Activated naive CD4-positive, alpha-beta T cell treated with anti-CD3 and anti-CD28 coated beads, Interleukin-2, amount 50 U/mL, for 24 hours (primary cell): ENCODE measurements around the gene PALMD.

Experiments used
- H3K27ac Mint-ChIP-seq: one replicate; pipeline ENCODE4 v1.8.0; 2021; ENCODE audit warnings: mild to moderate bottlenecking, mixed read lengths
- H3K27me3 Mint-ChIP-seq: one replicate; pipeline ENCODE4 v1.8.0; 2021; ENCODE audit warnings: mixed read lengths
- H3K36me3 Mint-ChIP-seq: one replicate; pipeline ENCODE4 v1.8.0; 2021; ENCODE audit warnings: mixed read lengths
- H3K4me1 Mint-ChIP-seq: one replicate; pipeline ENCODE4 v1.8.0; 2021; ENCODE audit warnings: mixed read lengths
- H3K4me3 Mint-ChIP-seq: one replicate; pipeline ENCODE4 v1.8.0; 2021; ENCODE audit warnings: mild to moderate bottlenecking, mixed read lengths
- H3K9me3 Mint-ChIP-seq: one replicate; pipeline ENCODE4 v1.8.0; 2021; ENCODE audit warnings: mixed read lengths

Gene PALMD

GRCh38 chr1:99621340-99621901 lies 24.5 kb upstream of the PALMD start:
- H3K4me1 Mint-ChIP-seq = no peaks in the 10 kb centered on the region
- H3K27ac Mint-ChIP-seq = no peak overlapping the region
- H3K9me3 Mint-ChIP-seq = no peaks in the 10 kb centered on the region
- peaks cover 1% of the 10 kb centered on the region for H3K27me3 Mint-ChIP-seq
- H3K36me3 Mint-ChIP-seq = no peaks in the 10 kb centered on the region
- no peak overlapping the region for H3K4me3 Mint-ChIP-seq

- Mint-ChIP-seq H3K9me3 (no peaks in the 10 kb centered on the region), H3K4me3 (no peak overlapping the region), H3K27me3 (peaks cover 1% of the 10 kb centered on the region), H3K4me1 (no peaks in the 10 kb centered on the region), H3K36me3 (no peaks in the 10 kb centered on the region), H3K27ac (no peak overlapping the region)
These were observed 23.1 kb upstream of the PALMD start for GRCh38 chr1:99622702-99623347.

GRCh38 chr1:99623554-99623953 lies 22.4 kb upstream of the PALMD start:
- H3K4me3 Mint-ChIP-seq = no peak overlapping the region
- H3K36me3 Mint-ChIP-seq = no peaks in the 10 kb centered on the region
- no peaks in the 10 kb centered on the region for H3K9me3 Mint-ChIP-seq
- H3K27me3 Mint-ChIP-seq = peaks cover 1% of the 10 kb centered on the region
- H3K27ac Mint-ChIP-seq = no peak overlapping the region
- H3K4me1 Mint-ChIP-seq = no peaks in the 10 kb centered on the region

GRCh38 chr1:99627615-99628014 lies 18.3 kb upstream of the PALMD start:
- H3K27ac Mint-ChIP-seq = no peak overlapping the region
- H3K27me3 Mint-ChIP-seq = peaks cover 1% of the 10 kb centered on the region
- H3K4me3 Mint-ChIP-seq = no peak overlapping the region
- H3K36me3 Mint-ChIP-seq = no peaks in the 10 kb centered on the region
- H3K4me1 Mint-ChIP-seq = no peaks in the 10 kb centered on the region
- no peaks in the 10 kb centered on the region for H3K9me3 Mint-ChIP-seq

- Mint-ChIP-seq H3K27me3 (peaks cover 1% of the 10 kb centered on the region), H3K4me1 (no peaks in the 10 kb centered on the region), H3K4me3 (no peak overlapping the region), H3K9me3 (no peaks in the 10 kb centered on the region), H3K27ac (no peak overlapping the region), H3K36me3 (no peaks in the 10 kb centered on the region)
These were observed 16.7 kb upstream of the PALMD start for GRCh38 chr1:99629164-99629563.

- Mint-ChIP-seq H3K36me3 (no peaks in the 10 kb centered on the region), H3K9me3 (no peaks in the 10 kb centered on the region), H3K4me3 (no peak overlapping the region), H3K27me3 (peaks cover 6% of the 10 kb centered on the region), H3K4me1 (no peaks in the 10 kb centered on the region), H3K27ac (no peak overlapping the region)
These were observed 10.8 kb upstream of the PALMD start for GRCh38 chr1:99634971-99635624.

- Mint-ChIP-seq H3K27me3 (peaks cover 6% of the 10 kb centered on the region), H3K27ac (no peak overlapping the region), H3K4me3 (no peak overlapping the region), H3K36me3 (no peaks in the 10 kb centered on the region), H3K4me1 (no peaks in the 10 kb centered on the region), H3K9me3 (no peaks in the 10 kb centered on the region)
These were observed 10.2 kb upstream of the PALMD start for GRCh38 chr1:99635664-99636063.

GRCh38 chr1:99636647-99637175 lies 9.2 kb upstream of the PALMD start:
- H3K36me3 Mint-ChIP-seq = no peaks in the 10 kb centered on the region

GRCh38 chr1:99638853-99639252 lies 7.1 kb upstream of the PALMD start:
- no peak overlapping the region for H3K27ac Mint-ChIP-seq
- no peaks in the 10 kb centered on the region for H3K36me3 Mint-ChIP-seq
- no peak overlapping the region for H3K4me3 Mint-ChIP-seq
- peaks cover 6% of the 10 kb centered on the region for H3K27me3 Mint-ChIP-seq
- no peaks in the 10 kb centered on the region for H3K9me3 Mint-ChIP-seq
- no peaks in the 10 kb centered on the region for H3K4me1 Mint-ChIP-seq

More at GRCh38 chr1:99636647-99637175, 9.2 kb upstream of the PALMD start:
- H3K4me1 Mint-ChIP-seq = no peaks in the 10 kb centered on the region
- no peak overlapping the region for H3K4me3 Mint-ChIP-seq
- H3K27ac Mint-ChIP-seq = no peak overlapping the region
- H3K27me3 Mint-ChIP-seq = peaks cover 6% of the 10 kb centered on the region
- H3K9me3 Mint-ChIP-seq = no peaks in the 10 kb centered on the region

GRCh38 chr1:99639408-99639807 lies 6.5 kb upstream of the PALMD start:
- Mint-ChIP-seq H3K4me1 (no peaks in the 10 kb centered on the region), H3K27me3 (peaks cover 6% of the 10 kb centered on the region), H3K9me3 (no peaks in the 10 kb centered on the region), H3K4me3 (no peak overlapping the region), H3K36me3 (no peaks in the 10 kb centered on the region), H3K27ac (no peak overlapping the region)

GRCh38 chr1:99639945-99640344 lies 6.0 kb upstream of the PALMD start:
- no peak overlapping the region for H3K27ac Mint-ChIP-seq
- no peaks in the 10 kb centered on the region for H3K36me3 Mint-ChIP-seq
- H3K27me3 Mint-ChIP-seq = peaks cover 6% of the 10 kb centered on the region
- H3K9me3 Mint-ChIP-seq = no peaks in the 10 kb centered on the region
- no peak overlapping the region for H3K4me3 Mint-ChIP-seq
- no peaks in the 10 kb centered on the region for H3K4me1 Mint-ChIP-seq

GRCh38 chr1:99640672-99641071 lies 5.2 kb upstream of the PALMD start:
- Mint-ChIP-seq H3K27ac (no peak overlapping the region), H3K9me3 (no peaks in the 10 kb centered on the region), H3K27me3 (peaks cover 7% of the 10 kb centered on the region), H3K36me3 (no peaks in the 10 kb centered on the region), H3K4me1 (no peaks in the 10 kb centered on the region), H3K4me3 (no peak overlapping the region)

- H3K27me3 Mint-ChIP-seq = peaks cover 10% of the 10 kb centered on the region
These were observed 4.4 kb upstream of the PALMD start for GRCh38 chr1:99641558-99641957.

GRCh38 chr1:99642053-99642452 lies 3.9 kb upstream of the PALMD start:
- no peak overlapping the region for H3K4me3 Mint-ChIP-seq
- no peak overlapping the region for H3K27ac Mint-ChIP-seq
- no peaks in the 10 kb centered on the region for H3K4me1 Mint-ChIP-seq
- H3K27me3 Mint-ChIP-seq = peaks cover 10% of the 10 kb centered on the region
- no peaks in the 10 kb centered on the region for H3K9me3 Mint-ChIP-seq
- H3K36me3 Mint-ChIP-seq = no peaks in the 10 kb centered on the region

More at GRCh38 chr1:99641558-99641957, 4.4 kb upstream of the PALMD start:
- no peaks in the 10 kb centered on the region for H3K4me1 Mint-ChIP-seq
- no peak overlapping the region for H3K4me3 Mint-ChIP-seq
- no peak overlapping the region for H3K27ac Mint-ChIP-seq
- no peaks in the 10 kb centered on the region for H3K9me3 Mint-ChIP-seq
- H3K36me3 Mint-ChIP-seq = no peaks in the 10 kb centered on the region

- H3K27me3 Mint-ChIP-seq = peaks cover 15% of the 10 kb centered on the region
- no peak overlapping the region for H3K27ac Mint-ChIP-seq
- no peaks in the 10 kb centered on the region for H3K36me3 Mint-ChIP-seq
- no peaks in the 10 kb centered on the region for H3K9me3 Mint-ChIP-seq
- no peak overlapping the region for H3K4me3 Mint-ChIP-seq
- no peaks in the 10 kb centered on the region for H3K4me1 Mint-ChIP-seq
These were observed 2.7 kb upstream of the PALMD start for GRCh38 chr1:99643021-99643779.
